Endothelial cell of umbilical vein (primary cell): Measurements from ENCODE around the gene FRMD4A. TPM values are rescaled to one million over a fixed set of nuclear protein-coding genes. Genes with fewer than 3 reads are reported as not detected.

Experiments
- BruUV-seq: library from RNA; stranded (reverse); fragments of 400-500 nt; replicated peaks from 2 replicates; lab custom pipeline; 2021; lab: Mats Ljungman, UMichigan
- CTCF ChIA-PET: fragments of 300-600, 350-600 bp; sonication (Branson Sonifier 250); formaldehyde crosslinking; loops from one replicate; lab custom pipeline; 2021; ENCODE audit warnings: antibody characterized with exemption, inconsistent platforms; lab: Charles Lee
- POLR2A ChIA-PET: fragments of 300-600, 350-600 bp; sonication (Branson Sonifier 250); formaldehyde crosslinking; loops from one replicate; lab custom pipeline; 2021; ENCODE audit warnings: antibody characterized with exemption, inconsistent platforms; lab: Charles Lee
- DNase-seq: peaks from one replicate; pipeline ENCODE4 v3.0.0-alpha.2; 2011; ENCODE audit warnings: low read depth, low spot score
- FAIRE-seq: peaks from 2 replicates; lab custom pipeline; 2011; peaks lifted over from hg19 to GRCh38; lab: Jason Lieb, UNC
- H2AFZ ChIP-seq: 2 replicates; pipeline ENCODE4 v1.6.0; 2012; ENCODE audit warnings: low read depth, low read length, control low read depth, inconsistent platforms
- H3K27ac ChIP-seq: 2 replicates; pipeline ENCODE4 v1.5.1; 2011; ENCODE audit warnings: low read depth, mild to moderate bottlenecking, control low read depth, low read length, moderate library complexity; ENCODE audit not compliant: insufficient read depth
- H3K27me3 ChIP-seq, 2 experiments: 2 replicates each; pipeline versions ENCODE4 v1.6.0 to v1.6.1; 2011; ENCODE audit warnings: low read length in 2 of 2, mixed read lengths in 1 of 2; ENCODE audit not compliant: control insufficient read depth in 2 of 2, insufficient read depth in 2 of 2
- H3K36me3 ChIP-seq, 2 experiments: 2 replicates in 1 of 2; 3 replicates in 1 of 2; pipeline ENCODE4 v1.5.1; 2011; ENCODE audit warnings: low read length in 2 of 2, mild to moderate bottlenecking in 1 of 2, moderate library complexity in 1 of 2; ENCODE audit not compliant: control insufficient read depth in 2 of 2, insufficient read depth in 2 of 2; ENCODE audit errors: extremely low read depth in 1 of 2
- H3K4me1 ChIP-seq: 3 replicates; pipeline ENCODE4 v1.5.1; 2011; ENCODE audit warnings: mild to moderate bottlenecking, low read length; ENCODE audit not compliant: control insufficient read depth, insufficient read depth; ENCODE audit errors: extremely low read depth
- H3K4me2 ChIP-seq: 2 replicates; pipeline ENCODE4 v1.6.1; 2011; ENCODE audit warnings: low read length, control low read depth, mixed read lengths; ENCODE audit not compliant: insufficient read depth
- H3K4me3 ChIP-seq, 3 experiments: fragments of 200-600 bp in 1 of 3; sonication (generic), shearing (Covaris generic) in 1 of 3; replicated peaks in 1 of 3; 2 replicates each; pipeline ENCODE4 v1.5.1; 2011 to 2016; ENCODE audit warnings: control low read depth in 3 of 3, low read length in 3 of 3, mild to moderate bottlenecking in 2 of 3, inconsistent platforms in 1 of 3, low read depth in 1 of 3, moderate library complexity in 1 of 3; ENCODE audit not compliant: insufficient read depth in 1 of 3
- H3K79me2 ChIP-seq: 2 replicates; pipeline ENCODE4 v1.6.0; 2012; ENCODE audit warnings: low read length, inconsistent platforms; ENCODE audit not compliant: control insufficient read depth, insufficient read depth
- H3K9ac ChIP-seq: replicated peaks from 2 replicates; pipeline ENCODE3; 2011; ENCODE audit warnings: low read length, control low read depth; ENCODE audit not compliant: insufficient read depth; ENCODE audit errors: extremely low read depth
- H3K9me1 ChIP-seq: replicated peaks from 3 replicates; pipeline ENCODE4 v1.6.0; 2011; ENCODE audit warnings: mild to moderate bottlenecking, low read length; ENCODE audit not compliant: control insufficient read depth, insufficient read depth; ENCODE audit errors: extremely low read depth
- H3K9me3 ChIP-seq: replicated peaks from 2 replicates; pipeline ENCODE4 v1.5.1; 2012; ENCODE audit warnings: low read length, inconsistent platforms; ENCODE audit not compliant: control insufficient read depth, insufficient read depth
- H4K20me1 ChIP-seq: replicated peaks from 2 replicates; pipeline ENCODE3; 2011; ENCODE audit warnings: mild to moderate bottlenecking, low read length; ENCODE audit not compliant: control insufficient read depth, insufficient read depth; ENCODE audit errors: extremely low read depth
- EZH2 ChIP-seq: IDR thresholded peaks from 2 replicates; pipeline ENCODE4 v1.6.1; 2012; ENCODE audit warnings: borderline replicate concordance, low read depth, mild to moderate bottlenecking, moderate library complexity, low read length, inconsistent platforms; ENCODE audit not compliant: severe bottlenecking
- GATA2 ChIP-seq: IDR thresholded peaks from 2 replicates; pipeline ENCODE4 v1.7.0; 2011; ENCODE audit warnings: low read depth, mild to moderate bottlenecking, moderate library complexity, mixed read lengths, low read length; ENCODE audit not compliant: insufficient read length, insufficient read depth
- JUN ChIP-seq: IDR thresholded peaks from 2 replicates; pipeline ENCODE4 v1.6.1; 2011; ENCODE audit warnings: borderline replicate concordance, low read depth; ENCODE audit not compliant: insufficient read length, insufficient read depth
- MAX ChIP-seq: IDR thresholded peaks from 2 replicates; pipeline ENCODE4 v1.6.1; 2011; ENCODE audit not compliant: insufficient read depth, insufficient read length
- MYC ChIP-seq: IDR thresholded peaks from one replicate; pipeline ENCODE4 v1.6.1; 2011; ENCODE audit warnings: mild to moderate bottlenecking, low read depth, low read length
- POLR2A ChIP-seq: IDR thresholded peaks from 2 replicates; pipeline ENCODE4 v1.6.1; 2012; ENCODE audit warnings: low read depth, mild to moderate bottlenecking, control low read depth, low read length
- POLR2AphosphoS5 ChIP-seq: IDR thresholded peaks from 2 replicates; pipeline ENCODE4 v1.6.1; 2012; ENCODE audit warnings: low read depth, mild to moderate bottlenecking, control low read depth, low read length, moderate library complexity; ENCODE audit not compliant: insufficient read depth
- dilution Hi-C: fragments of 300-500 bp; cut with MboI; formaldehyde crosslinking; loops from one replicate; pipeline ENCODE4 v1.15.0; 2019; ENCODE audit warnings: low sequenced_read_pairs; ENCODE audit not compliant: extremely low pct_ligation_motif_present
- intact Hi-C: fragments of 100-400 bp; cut with micrococcal nuclease; formaldehyde crosslinking; loops from one replicate; pipeline ENCODE4 v1.10.0; 2022
- polyA plus RNA-seq, 4 experiments: library from polyadenylated mRNA; depleted of rRNA in 3 of 4; stranded (reverse) in 3 of 4; unstranded in 1 of 4; fragments of >200 nt; gene quantifications; 2 replicates each; pipeline versions ENCODE4 v1.2.1 to v1.2.3, GENCODE V29; 2011 to 2012; ENCODE audit warnings: missing spikeins in 1 of 4
- total RNA-seq: library from RNA; stranded (reverse); gene quantifications from 2 replicates; pipeline ENCODE4 v1.2.3, GENCODE V29; 2021

The FRMD4A gene
- total and polyA plus RNA-seq, 2 donors (not counting 3 experiments of a cell fraction or from before 2014, with no cell fraction given) = 123 to 148 TPM

GRCh38 chr10:13858709-13859108 lies 472.0 kb downstream of the FRMD4A start:
- FAIRE-seq = no peak
- H3K79me2 ChIP-seq = peaks cover 97% of the 10 kb centered on the region

GRCh38 chr10:13857451-13857850 lies 473.3 kb downstream of the FRMD4A start:
- Histone ChIP-seq H3K9me1 (no peaks in the 10 kb centered on the region), H3K27me3 (no peaks in the 10 kb centered on the region), H4K20me1 (no peaks in the 10 kb centered on the region), H3K79me2 (peaks cover 97% of the 10 kb centered on the region), H3K4me3 (no peak overlapping the region), H3K9me3 (no peaks in the 10 kb centered on the region), H3K36me3 (peaks cover 1 to 15% of the 10 kb centered on the region in 2 experiments), H2AFZ (no peak overlapping the region), H3K9ac (no peak overlapping the region), H3K27ac (no peak overlapping the region), H3K4me2 (no peak overlapping the region), H3K4me1 (peaks cover 85% of the 10 kb centered on the region)
- no peak for FAIRE-seq
- DNase-seq = no peak
- TF ChIP-seq POLR2AphosphoS5 = no peak
- no peak for TF ChIP-seq MAX
- no peak for TF ChIP-seq POLR2A
- TF ChIP-seq JUN = no peak
- no peak for TF ChIP-seq GATA2
- TF ChIP-seq EZH2 = no peak
- intact Hi-C loops = no loop called here
- ChIA-PET POLR2A (no interaction called here), CTCF (interaction anchor here (1.1 to 1.3 kb wide), 3 partner anchors 17 to 74 kb away, joined by 3 read pairs; no protein-coding TSS in a partner anchor)
- BruUV-seq = no TSS peak
- dilution Hi-C loops = no loop called here

More at GRCh38 chr10:13858709-13859108, 472.0 kb downstream of the FRMD4A start:
- Histone ChIP-seq H3K4me2 (peak overlapping the region; percentile 17), H3K9ac (peak overlapping the region; percentile 8), H3K27me3 (no peaks in the 10 kb centered on the region), H3K27ac (peak overlapping the region; percentile 53), H2AFZ (no peak overlapping the region), H3K4me3 (no peak overlapping the region), H3K9me1 (no peaks in the 10 kb centered on the region), H3K9me3 (no peaks in the 10 kb centered on the region), H4K20me1 (no peaks in the 10 kb centered on the region), H3K36me3 (peaks cover 1 to 15% of the 10 kb centered on the region in 2 experiments), H3K4me1 (peaks cover 84% of the 10 kb centered on the region)
- ChIA-PET CTCF (interaction anchor here (1.3 kb wide), 1 partner anchor 18 kb away, joined by 3 read pairs; no protein-coding TSS in a partner anchor), POLR2A (no interaction called here)
- intact Hi-C loops (no loop called here), dilution Hi-C loops (no loop called here)
- no peak for DNase-seq
- TF ChIP-seq MYC = no peak
- BruUV-seq = no TSS peak
